Measurements from ENCODE around the gene PTPRK.

- no peak for TF ChIP-seq CTCF (IDR thresholded peaks at IDR 0.05)
- no peak for TF ChIP-seq POLR2A (IDR thresholded peaks at IDR 0.05)
Measured at GRCh38 chr6:128380891-128381290, 139.5 kb downstream of the PTPRK start.
